Measurements from ENCODE around the gene CDON. TPM values are rescaled to one million over a fixed set of nuclear protein-coding genes. Genes with fewer than 3 reads are reported as not detected.

CDON gene
- total and polyA plus RNA-seq, 2 of the 13 experiments (the other 11 are each of a cell fraction or from before 2014, with no cell fraction given), result 9.6 to 12.8 TPM

DNA sequence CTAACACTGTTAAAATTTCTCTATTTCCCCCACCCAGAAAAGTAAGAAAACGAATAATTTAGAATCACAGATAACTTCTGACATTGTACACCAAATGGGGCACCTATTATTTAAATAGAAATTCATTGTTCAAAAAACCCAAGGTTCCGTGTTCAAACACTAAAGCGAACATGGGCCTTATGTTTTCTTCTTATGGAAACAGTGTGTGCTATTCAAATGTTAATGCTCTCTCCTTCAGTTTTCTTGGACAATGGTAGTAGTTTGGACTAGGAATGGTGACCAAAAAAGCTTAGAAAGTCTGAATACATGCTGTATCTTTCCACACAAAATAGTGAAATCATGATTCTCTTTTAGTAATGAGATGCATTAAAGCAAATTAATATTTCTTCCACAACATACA lies 83.2 kb downstream of the CDON start (continued):
- TF ChIP-seq, protein P1, sequence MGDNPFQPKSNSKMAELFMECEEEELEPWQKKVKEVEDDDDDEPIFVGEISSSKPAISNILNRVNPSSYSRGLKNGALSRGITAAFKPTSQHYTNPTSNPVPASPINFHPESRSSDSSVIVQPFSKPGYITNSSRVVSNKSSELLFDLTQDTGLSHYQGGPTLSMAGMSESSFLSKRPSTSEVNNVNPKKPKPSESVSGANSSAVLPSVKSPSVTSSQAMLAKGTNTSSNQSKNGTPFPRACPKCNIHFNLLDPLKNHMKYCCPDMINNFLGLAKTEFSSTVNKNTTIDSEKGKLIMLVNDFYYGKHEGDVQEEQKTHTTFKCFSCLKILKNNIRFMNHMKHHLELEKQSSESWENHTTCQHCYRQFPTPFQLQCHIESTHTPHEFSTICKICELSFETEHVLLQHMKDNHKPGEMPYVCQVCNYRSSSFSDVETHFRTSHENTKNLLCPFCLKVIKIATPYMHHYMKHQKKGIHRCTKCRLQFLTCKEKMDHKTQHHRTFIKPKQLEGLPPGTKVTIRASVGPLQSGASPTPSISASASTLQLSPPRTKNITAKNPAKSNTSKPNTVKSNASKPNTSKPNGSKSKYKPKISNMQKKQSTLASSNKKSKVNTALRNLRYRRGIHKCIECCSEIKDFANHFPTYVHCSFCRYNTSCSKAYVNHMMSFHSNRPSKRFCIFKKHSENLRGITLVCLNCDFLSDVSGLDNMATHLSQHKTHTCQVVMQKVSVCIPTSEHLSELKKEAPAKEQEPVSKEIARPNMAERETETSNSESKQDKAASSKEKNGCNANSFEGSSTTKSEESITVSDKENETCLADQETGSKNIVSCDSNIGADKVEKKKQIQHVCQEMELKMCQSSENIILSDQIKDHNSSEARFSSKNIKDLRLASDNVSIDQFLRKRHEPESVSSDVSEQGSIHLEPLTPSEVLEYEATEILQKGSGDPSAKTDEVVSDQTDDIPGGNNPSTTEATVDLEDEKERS (CRISPR knock-in tag; IDR thresholded peaks at IDR 0.05), result no peak
- TF ChIP-seq ELF4 (CRISPR knock-in tag; IDR thresholded peaks at IDR 0.05; ENCODE audit: borderline replicate concordance) (no peak), ATF7 (IDR thresholded peaks at IDR 0.05) (no peak), ATF7 (CRISPR knock-in tag; IDR thresholded peaks at IDR 0.05) (no peak), ETV6 (CRISPR knock-in tag; conservative IDR thresholded peaks at IDR 0.05) (no peak), ATAD3A (CRISPR knock-in tag; IDR thresholded peaks at IDR 0.05) (no peak), ZNF589 (CRISPR knock-in tag; conservative IDR thresholded peaks at IDR 0.05) (no peak), SP2 (CRISPR knock-in tag; IDR thresholded peaks at IDR 0.05) (no peak)
- TF ChIP-seq, protein P2, sequence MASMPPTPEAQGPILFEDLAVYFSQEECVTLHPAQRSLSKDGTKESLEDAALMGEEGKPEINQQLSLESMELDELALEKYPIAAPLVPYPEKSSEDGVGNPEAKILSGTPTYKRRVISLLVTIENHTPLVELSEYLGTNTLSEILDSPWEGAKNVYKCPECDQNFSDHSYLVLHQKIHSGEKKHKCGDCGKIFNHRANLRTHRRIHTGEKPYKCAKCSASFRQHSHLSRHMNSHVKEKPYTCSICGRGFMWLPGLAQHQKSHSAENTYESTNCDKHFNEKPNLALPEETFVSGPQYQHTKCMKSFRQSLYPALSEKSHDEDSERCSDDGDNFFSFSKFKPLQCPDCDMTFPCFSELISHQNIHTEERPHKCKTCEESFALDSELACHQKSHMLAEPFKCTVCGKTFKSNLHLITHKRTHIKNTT (CRISPR knock-in tag; IDR thresholded peaks at IDR 0.05), result no peak
- TF ChIP-seq, protein P3, sequence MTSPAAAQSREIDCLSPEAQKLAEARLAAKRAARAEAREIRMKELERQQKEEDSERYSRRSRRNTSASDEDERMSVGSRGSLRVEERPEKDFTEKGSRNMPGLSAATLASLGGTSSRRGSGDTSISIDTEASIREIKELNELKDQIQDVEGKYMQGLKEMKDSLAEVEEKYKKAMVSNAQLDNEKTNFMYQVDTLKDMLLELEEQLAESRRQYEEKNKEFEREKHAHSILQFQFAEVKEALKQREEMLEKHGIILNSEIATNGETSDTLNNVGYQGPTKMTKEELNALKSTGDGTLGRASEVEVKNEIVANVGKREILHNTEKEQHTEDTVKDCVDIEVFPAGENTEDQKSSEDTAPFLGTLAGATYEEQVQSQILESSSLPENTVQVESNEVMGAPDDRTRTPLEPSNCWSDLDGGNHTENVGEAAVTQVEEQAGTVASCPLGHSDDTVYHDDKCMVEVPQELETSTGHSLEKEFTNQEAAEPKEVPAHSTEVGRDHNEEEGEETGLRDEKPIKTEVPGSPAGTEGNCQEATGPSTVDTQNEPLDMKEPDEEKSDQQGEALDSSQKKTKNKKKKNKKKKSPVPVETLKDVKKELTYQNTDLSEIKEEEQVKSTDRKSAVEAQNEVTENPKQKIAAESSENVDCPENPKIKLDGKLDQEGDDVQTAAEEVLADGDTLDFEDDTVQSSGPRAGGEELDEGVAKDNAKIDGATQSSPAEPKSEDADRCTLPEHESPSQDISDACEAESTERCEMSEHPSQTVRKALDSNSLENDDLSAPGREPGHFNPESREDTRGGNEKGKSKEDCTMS (CRISPR knock-in tag; conservative IDR thresholded peaks at IDR 0.05), result no peak

Data from HepG2 (cell line).